HG02973 (cell line): Measurements from ENCODE around the gene COBLL1.
"Not testable (repeated sequence)": the region's sequence is repeated elsewhere in the genome, so short reads cannot be mapped to it uniquely, and the experiment has no call there.

Experiments
- ATAC-seq: cut with Tn5 transposase; IDR thresholded peaks from one replicate; pipeline ENCODE4 v1.9.1; 2021; ENCODE audit warnings: moderate library complexity; ENCODE audit not compliant: unreplicated experiment

COBLL1 gene

DNA sequence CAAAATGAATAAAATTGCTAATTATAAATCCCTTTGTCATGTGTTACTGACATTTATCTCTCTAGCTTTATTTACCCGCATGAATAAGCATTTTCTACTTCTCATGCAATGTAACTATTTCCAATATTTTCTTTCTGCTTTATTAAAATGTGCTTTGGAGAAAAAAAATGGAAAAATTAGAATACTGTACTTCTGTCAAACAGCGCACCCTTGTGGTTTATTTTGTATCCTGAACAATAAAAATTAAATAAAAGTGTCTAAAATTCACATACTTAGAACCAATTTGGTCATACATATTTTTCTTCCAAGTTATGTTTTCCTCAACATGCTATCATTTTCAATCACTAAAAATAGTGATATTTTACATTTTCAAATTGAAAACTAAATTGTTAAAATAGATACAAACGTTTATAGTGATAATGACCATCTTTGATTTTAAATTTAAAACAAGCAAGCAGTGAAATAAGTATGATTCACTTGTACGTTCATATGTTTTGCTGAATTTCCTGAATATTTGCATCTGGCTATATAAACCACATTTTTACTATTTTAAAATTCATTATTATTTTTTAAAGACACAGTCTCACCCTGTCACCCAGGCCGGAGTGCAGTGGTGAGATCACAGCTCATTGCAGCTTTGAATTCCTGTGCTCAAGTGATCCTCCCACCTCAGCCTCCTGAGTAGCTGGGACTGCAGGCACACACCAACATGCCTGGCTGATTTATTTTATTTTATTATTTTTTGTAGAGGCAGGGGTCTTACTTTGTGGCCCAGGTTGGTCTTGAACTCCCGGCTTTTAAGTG, 124.4 kb downstream of the COBLL1 start:
- no peak for ATAC-seq

DNA sequence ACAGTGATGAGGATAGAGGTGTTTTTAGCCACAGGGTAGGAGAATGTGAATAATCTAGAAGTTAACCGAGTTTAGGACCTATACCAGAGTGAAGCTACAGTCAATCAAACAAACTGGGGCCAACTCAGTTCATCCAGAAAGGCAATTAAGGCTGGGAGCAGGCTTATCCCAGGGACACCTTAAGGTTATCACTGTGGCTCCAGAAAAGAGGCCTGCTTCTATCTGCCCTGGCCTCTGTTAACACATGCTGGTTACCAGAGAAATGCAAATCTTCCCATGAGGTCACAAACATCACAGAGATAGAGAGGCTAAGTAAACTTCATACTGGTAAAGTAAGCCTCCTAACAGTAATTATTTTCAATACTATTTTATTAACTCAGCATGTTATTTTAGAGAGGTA, 127.2 kb downstream of the COBLL1 start:
- no peak for ATAC-seq

GRCh38 chr2:164711766-164712138, 129.9 kb downstream of the COBLL1 start:
- ATAC-seq: no peak

- ATAC-seq: no peak
Measured at GRCh38 chr2:164710837-164711765, 130.5 kb downstream of the COBLL1 start.

- ATAC-seq: not testable (repeated sequence)
Measured at GRCh38 chr2:164710252-164710836, 131.3 kb downstream of the COBLL1 start.

- ATAC-seq: no peak
Measured at GRCh38 chr2:164706522-164706921, 135.1 kb downstream of the COBLL1 start.

DNA sequence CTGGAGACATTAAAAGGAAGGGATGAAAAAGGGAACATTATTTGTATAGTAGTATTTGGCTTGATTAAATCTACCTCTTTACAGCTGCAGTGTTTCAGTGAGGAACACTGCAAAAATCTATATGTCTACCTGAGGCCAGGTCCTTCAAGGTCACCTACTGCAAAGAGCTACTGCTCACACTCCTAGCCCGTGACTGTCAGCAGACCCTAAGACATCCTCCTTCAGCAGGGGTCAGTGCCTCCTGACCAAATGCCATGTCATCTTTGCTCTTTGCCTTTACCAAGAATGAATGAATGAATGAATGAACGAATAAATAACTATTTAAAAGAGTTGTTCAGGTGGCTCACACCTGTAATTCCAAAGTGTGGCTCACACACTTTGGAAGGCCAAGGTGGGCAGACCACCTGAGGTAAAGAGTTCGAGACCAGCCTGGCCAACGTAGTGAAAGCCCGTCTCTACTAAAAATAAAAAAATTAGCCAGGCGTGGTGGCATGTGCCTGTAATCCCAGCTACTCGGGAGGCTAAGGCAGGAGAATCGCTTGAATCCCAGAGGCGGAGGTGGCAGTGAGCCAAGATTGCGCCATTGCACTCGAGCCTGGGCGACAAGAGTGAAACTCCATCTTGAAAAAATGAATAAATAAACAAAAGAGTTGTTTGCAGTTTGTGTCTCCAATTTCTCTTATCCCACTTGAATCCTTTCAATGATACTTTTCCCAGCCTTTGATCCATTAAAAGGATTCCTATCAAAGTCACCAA, 136.0 kb downstream of the COBLL1 start:
- no peak for ATAC-seq

GRCh38 chr2:164703915-164704706, 137.5 kb downstream of the COBLL1 start:
- ATAC-seq: no peak

GRCh38 chr2:164701565-164701964, 140.1 kb downstream of the COBLL1 start:
- no peak for ATAC-seq

DNA sequence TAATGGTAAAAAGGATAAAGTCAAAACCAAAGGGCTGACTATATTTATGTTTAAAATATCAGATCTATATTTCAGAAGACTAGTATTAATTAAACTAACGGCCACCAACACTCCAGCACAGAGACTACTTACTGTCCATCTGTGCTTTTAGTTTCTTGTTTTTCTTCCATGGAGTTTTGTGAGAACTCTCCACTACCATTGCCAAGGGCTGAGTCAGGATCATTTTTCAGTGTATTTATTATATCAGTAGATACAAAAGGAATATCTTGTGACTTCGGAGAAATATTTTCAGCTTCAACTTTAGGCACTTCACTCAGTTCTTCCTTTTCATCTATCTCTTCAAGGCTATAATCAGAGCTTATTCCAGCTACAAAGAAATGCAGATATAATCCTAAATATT, 141.2 kb downstream of the COBLL1 start:
- ATAC-seq: no peak

- ATAC-seq: peak; percentile 60
Measured at GRCh38 chr2:164697688-164698461, 143.7 kb downstream of the COBLL1 start.

GRCh38 chr2:164696634-164697033, 145.0 kb downstream of the COBLL1 start:
- no peak for ATAC-seq

DNA sequence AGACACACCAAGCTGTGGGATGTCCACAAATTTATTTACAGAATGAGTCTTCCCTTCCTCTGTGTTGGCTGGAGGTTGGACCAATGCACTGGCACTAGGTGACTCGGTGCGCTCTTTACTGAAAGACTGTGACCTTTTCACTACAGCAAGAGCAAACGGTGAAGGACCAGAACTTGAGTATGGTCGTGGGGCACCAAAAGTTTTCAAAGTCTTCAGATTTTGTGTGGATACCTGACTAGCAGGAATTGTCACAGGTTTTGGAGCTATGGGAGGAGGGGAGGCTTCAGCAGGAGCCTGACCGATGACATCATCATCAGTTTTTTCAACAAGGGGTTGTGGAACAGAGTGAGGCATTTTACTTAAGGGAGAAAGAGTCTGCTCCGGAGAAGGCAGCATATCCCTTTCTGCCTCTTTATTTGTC, 147.3 kb downstream of the COBLL1 start:
- no peak for ATAC-seq

GRCh38 chr2:164693834-164694233, 147.8 kb downstream of the COBLL1 start:
- no peak for ATAC-seq

DNA sequence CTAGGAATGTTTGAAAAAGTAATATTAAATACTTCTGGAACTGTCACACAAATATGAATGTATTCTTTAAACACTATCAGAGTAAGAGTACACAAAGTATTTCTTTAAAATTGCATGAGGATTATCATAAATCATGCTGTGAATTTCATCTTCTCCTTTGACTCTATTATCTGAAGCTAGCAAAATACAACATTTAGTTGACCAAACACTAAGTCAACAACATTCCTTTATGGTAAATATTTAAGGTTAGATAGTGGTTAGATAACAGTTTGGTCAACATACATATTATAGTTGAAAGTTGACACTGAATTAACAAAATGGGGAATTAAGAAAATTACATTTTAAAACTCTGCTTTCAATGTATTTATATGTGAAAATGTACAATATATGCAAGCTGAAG, 148.2 kb downstream of the COBLL1 start:
- ATAC-seq: no peak

- ATAC-seq: no peak
Measured at GRCh38 chr2:164692958-164693357, 148.7 kb downstream of the COBLL1 start.

- ATAC-seq: no peak
Measured at GRCh38 chr2:164692114-164692513, 149.5 kb downstream of the COBLL1 start.

DNA sequence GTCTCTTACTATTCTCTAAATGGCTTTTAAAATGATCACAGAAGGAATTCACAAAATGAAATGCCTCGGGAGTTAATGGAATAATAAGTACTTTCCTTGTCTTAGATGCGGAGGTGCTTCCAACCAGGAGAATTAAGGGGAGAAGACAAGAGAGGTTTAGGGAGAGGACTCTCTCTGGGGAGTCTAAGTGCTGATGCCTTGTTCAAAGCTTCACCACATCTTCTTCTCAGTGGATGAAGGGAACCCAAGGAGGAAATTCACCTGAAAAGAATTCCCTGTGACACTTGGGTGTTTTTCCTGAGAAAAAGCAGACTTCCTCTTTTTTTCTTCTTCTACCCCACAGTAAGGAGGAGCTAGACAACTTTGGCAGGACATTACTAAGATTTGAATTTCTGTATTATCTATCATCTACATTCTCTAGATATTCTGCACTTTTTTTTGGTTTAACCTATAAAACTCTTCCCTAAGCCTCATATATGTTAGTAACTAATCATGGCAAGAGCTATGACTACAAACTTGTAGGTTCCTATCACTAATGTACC, 150.2 kb downstream of the COBLL1 start:
- no peak for ATAC-seq

DNA sequence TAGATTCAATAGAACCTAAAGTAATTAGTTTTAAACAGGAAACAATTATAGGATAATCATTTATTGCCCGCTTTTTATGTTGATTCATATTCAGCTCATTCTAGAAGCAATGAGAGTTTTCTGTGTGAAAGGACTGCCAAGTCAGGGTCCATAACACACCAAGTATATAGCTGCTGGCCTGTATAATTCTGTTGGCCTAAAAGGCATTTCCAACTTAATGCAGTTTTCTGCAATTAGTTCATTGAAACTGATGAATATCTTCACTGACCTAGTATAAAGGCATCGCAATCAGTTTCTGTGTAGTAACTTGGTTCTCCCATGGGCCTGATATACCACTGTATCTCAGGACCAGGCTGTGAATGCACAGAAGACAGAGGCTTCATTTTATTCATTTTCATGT, 151.3 kb downstream of the COBLL1 start:
- no peak for ATAC-seq
